ENCODE results near the gene SLC52A3.
"Not testable (repeated sequence)": the region's sequence is repeated elsewhere in the genome, so short reads cannot be mapped to it uniquely, and the experiment has no call there.

Gene SLC52A3

GRCh38 chr20:768426-768978 is at the start of gene SLC52A3:
Gene SLC52A3 (minus strand): TSS chr20:768500. CDS start chr20:765774, 2,726 bp downstream.
- DNase-seq = peak; percentile 31

GRCh38 chr20:815914-816606 is 47.8 kb upstream of the SLC52A3 start:
- peak; percentile 86 for DNase-seq

GRCh38 chr20:815226-815625 is 46.9 kb upstream of the SLC52A3 start:
- no peak for DNase-seq

GRCh38 chr20:813390-813789 is 45.1 kb upstream of the SLC52A3 start:
- DNase-seq = no peak

GRCh38 chr20:812435-812814 is 44.1 kb upstream of the SLC52A3 start:
- DNase-seq = not testable (repeated sequence)

GRCh38 chr20:811776-812434 is 43.6 kb upstream of the SLC52A3 start:
- DNase-seq = not testable (repeated sequence)

GRCh38 chr20:805713-806112 is 37.4 kb upstream of the SLC52A3 start:
- peak; percentile 36 for DNase-seq

- DNase-seq = no peak
Observed at GRCh38 chr20:801678-802077, 33.4 kb upstream of the SLC52A3 start.

- DNase-seq = not testable (repeated sequence)
Observed at GRCh38 chr20:800026-800425, 31.7 kb upstream of the SLC52A3 start.

- not testable (repeated sequence) for DNase-seq
Observed at GRCh38 chr20:798746-799145, 30.4 kb upstream of the SLC52A3 start.

GRCh38 chr20:796921-797320 is 28.6 kb upstream of the SLC52A3 start:
- no peak for DNase-seq

GRCh38 chr20:792248-792647 is 23.9 kb upstream of the SLC52A3 start:
- DNase-seq = no peak

- DNase-seq = no peak
Observed at GRCh38 chr20:791056-791455, 22.8 kb upstream of the SLC52A3 start.

- no peak for DNase-seq
Observed at GRCh38 chr20:787825-788224, 19.5 kb upstream of the SLC52A3 start.

GRCh38 chr20:779771-780170 is 11.5 kb upstream of the SLC52A3 start:
- DNase-seq = no peak

- DNase-seq = no peak
Observed at GRCh38 chr20:776165-776564, 7.9 kb upstream of the SLC52A3 start.

- DNase-seq = no peak
Observed at GRCh38 chr20:775679-776135, 7.4 kb upstream of the SLC52A3 start.

- DNase-seq = no peak
Observed at GRCh38 chr20:774660-775057, 6.4 kb upstream of the SLC52A3 start.

- peak; percentile 15 for DNase-seq
Observed at GRCh38 chr20:774016-774659, 5.8 kb upstream of the SLC52A3 start.

- DNase-seq = peak; percentile 40
Observed at GRCh38 chr20:772806-773205, 4.5 kb upstream of the SLC52A3 start.

GRCh38 chr20:771741-772464 is 3.6 kb upstream of the SLC52A3 start:
- DNase-seq = no peak

GRCh38 chr20:770691-771090 is 2.4 kb upstream of the SLC52A3 start:
- no peak for DNase-seq

GRCh38 chr20:766906-767305 is 1.4 kb downstream of the SLC52A3 start:
- DNase-seq = no peak

Data from NCI-H2171 treated with DMSO at 0.1 percent for 48 hours (cell line).